HG02870 (cell line): Measurements from ENCODE around the gene PSAP.
A peak's percentile ranks its signal among the peaks of the same experiment; 100 is the strongest.

Experiments
- ATAC-seq: cut with Tn5 transposase; IDR thresholded peaks from one replicate; pipeline ENCODE4 v1.9.1; 2021; ENCODE audit warnings: mild to moderate bottlenecking, moderate library complexity; ENCODE audit not compliant: unreplicated experiment

The PSAP gene

GRCh38 chr10:71769279-71769823 is 81.7 kb downstream of the PSAP start:
- ATAC-seq: peak; percentile 30

- no peak for ATAC-seq
These were observed 83.5 kb downstream of the PSAP start for GRCh38 chr10:71767420-71768035.

- no peak for ATAC-seq
These were observed 84.2 kb downstream of the PSAP start for GRCh38 chr10:71766717-71767419.
